Activated naive CD8-positive, alpha-beta T cell treated with anti-CD3 and anti-CD28 coated beads, Interleukin-2, amount 50 U/mL, for 24 hours (primary cell): ENCODE data around the gene TRABD2B.
A peak's percentile ranks its signal among the peaks of the same experiment; 100 is the strongest.

Experiments
- ATAC-seq: fragments of 150-1000 bp; cut with Tn5 transposase; one replicate; pipeline ENCODE4 v1.10.0; 2021
- DNase-seq: peaks from one replicate; pipeline ENCODE4 v3.0.0; 2021
- H3K27ac Mint-ChIP-seq: one replicate; pipeline ENCODE4 v1.8.0; 2021; ENCODE audit warnings: mild to moderate bottlenecking, mixed read lengths
- H3K27me3 Mint-ChIP-seq: one replicate; pipeline ENCODE4 v1.8.0; 2021; ENCODE audit warnings: mixed read lengths
- H3K36me3 Mint-ChIP-seq: one replicate; pipeline ENCODE4 v1.8.0; 2021; ENCODE audit warnings: low read depth, mixed read lengths
- H3K4me1 Mint-ChIP-seq: one replicate; pipeline ENCODE4 v1.8.0; 2021; ENCODE audit warnings: mixed read lengths
- H3K4me3 Mint-ChIP-seq: one replicate; pipeline ENCODE4 v1.8.0; 2021; ENCODE audit warnings: mild to moderate bottlenecking, moderate library complexity, mixed read lengths
- H3K9me3 Mint-ChIP-seq: one replicate; pipeline ENCODE4 v1.8.0; 2021; ENCODE audit warnings: mixed read lengths

The TRABD2B gene

DNA sequence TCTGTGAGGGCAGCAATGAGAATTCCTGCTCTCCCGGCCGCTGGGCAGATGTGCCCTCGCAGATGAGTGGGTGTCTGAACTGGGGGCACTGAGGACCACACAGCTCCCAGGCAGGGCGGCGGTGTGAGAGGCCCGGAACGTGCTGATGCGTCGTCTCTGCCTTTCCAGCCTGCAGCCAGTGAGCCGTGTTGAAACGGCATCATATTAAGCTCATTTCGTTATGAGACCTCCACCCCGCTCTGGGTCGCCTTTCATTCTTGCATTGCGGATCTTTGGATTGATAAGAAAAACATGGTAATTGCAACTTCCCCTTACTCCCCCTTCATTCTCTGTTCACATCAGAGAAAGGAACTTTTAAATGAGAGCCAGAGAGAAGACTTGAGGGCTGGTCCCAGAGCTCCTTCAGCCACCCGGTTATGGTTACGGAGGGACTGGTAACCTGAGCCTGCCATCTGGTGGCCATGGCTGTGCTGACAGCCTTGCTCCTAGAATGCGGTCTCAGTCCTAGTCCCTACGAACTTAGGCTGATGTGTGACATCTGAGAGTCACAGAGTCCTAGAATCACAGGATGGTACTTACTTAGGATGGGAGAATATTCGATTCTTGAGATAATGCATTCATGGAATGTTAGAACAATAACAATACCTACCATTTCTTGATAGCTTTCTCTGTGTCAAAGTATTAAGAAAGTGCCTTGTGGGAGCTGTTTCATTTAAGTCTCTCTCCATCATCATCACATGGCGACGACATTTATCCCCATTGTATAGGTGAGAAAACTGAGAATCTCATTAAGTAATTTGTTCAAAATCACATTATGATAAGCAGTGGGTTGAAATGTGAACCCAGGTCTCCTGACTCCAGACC, 271.0 kb downstream of the TRABD2B start:
- peak; percentile 74 for DNase-seq
- no peaks in the 10 kb centered on the region for H3K9me3 Mint-ChIP-seq
- no peaks in the 10 kb centered on the region for H3K36me3 Mint-ChIP-seq
- no peak overlapping the region for H3K27ac Mint-ChIP-seq
- H3K27me3 Mint-ChIP-seq: peaks cover 42% of the 10 kb centered on the region
- H3K4me1 Mint-ChIP-seq: peaks cover 15% of the 10 kb centered on the region
- peak; percentile 77 for ATAC-seq
- peak overlapping the region; percentile 6 for H3K4me3 Mint-ChIP-seq

DNA sequence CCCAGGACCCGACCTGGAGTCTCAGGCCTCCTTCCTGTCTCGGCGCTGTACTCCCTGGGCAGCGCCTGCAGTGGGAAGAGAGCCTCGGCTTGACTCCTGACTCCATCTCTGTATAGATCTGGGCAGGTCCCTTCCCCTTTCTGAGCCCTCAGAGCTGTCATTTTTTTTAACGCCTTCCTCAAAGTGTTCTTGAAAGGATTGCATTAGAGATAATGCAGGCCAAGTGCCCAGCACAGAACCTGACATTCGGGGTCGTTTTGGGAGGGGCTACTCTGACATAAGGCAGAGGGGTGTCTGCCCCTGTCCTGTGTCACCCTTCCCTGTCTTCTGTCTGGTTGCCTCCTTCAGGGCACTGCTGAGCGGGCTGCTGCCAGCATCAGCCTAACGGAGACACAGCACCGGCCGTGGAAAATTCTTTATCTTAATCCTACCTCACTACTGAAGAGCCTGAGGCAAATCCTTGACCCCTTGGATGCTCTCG, 271.6 kb downstream of the TRABD2B start:
- Mint-ChIP-seq H3K4me3 (no peak overlapping the region), H3K27ac (no peak overlapping the region), H3K4me1 (peaks cover 15% of the 10 kb centered on the region), H3K27me3 (peaks cover 46% of the 10 kb centered on the region), H3K36me3 (no peaks in the 10 kb centered on the region), H3K9me3 (no peaks in the 10 kb centered on the region)
- DNase-seq: no peak
- ATAC-seq: no peak

DNA sequence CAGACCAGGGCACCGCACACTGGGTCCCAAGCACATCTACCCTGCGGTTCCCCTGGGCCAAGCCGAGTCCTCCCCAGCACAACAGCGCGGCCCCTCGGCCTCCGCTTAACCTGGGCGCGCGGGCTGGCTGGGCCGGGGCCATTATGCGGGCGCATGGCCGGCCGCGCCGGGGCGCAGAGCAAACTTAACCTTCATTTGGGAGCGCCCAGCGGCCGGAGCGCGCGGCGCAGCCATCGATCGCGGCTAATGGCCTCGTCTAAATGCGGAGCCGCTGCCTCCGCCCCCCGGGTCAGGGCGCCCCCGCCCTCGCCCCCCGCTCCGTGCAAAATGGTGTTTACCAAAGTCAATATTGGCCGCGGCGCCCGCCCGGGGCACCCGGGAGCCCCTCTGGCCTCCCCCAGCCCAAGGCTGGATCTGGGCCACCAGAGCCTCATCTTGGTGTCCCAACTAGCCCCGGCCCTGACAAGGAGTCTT, 272.1 kb downstream of the TRABD2B start:
- Mint-ChIP-seq H3K36me3 (no peaks in the 10 kb centered on the region), H3K27ac (no peak overlapping the region), H3K4me3 (no peak overlapping the region), H3K27me3 (peaks cover 48% of the 10 kb centered on the region), H3K9me3 (no peaks in the 10 kb centered on the region), H3K4me1 (peaks cover 15% of the 10 kb centered on the region)
- DNase-seq: no peak
- no peak for ATAC-seq

DNA sequence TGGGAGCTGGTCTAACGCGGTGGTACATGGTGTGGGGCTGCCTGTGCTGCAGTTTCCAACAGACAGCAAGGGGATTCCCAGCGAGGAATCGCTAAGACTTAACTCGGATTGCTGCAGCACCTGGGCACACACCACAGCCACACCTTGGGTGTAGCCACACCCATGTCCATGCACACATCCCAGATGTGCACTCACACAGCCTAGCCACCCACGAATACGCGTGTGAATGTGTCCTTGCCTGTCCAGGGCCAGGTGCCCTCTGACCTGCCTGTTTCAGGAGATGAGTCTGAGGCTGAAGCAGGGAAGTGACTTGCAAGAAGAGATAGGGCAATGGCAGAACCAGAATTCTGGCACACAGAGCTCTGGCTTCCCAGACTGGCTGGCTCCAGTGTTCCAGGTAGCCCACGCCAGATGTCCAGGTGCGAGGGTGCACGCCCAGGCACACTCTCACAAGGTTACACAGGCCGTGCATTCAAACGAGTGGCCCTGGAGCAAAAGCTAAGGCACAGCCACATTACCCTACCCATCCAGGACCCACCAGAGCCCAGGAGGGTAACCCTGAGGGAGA, 272.7 kb downstream of the TRABD2B start:
- Mint-ChIP-seq H3K4me3 (no peak overlapping the region), H3K36me3 (no peaks in the 10 kb centered on the region), H3K27me3 (peaks cover 48% of the 10 kb centered on the region), H3K9me3 (no peaks in the 10 kb centered on the region), H3K4me1 (peaks cover 15% of the 10 kb centered on the region), H3K27ac (no peak overlapping the region)
- DNase-seq: no peak
- no peak for ATAC-seq

DNA sequence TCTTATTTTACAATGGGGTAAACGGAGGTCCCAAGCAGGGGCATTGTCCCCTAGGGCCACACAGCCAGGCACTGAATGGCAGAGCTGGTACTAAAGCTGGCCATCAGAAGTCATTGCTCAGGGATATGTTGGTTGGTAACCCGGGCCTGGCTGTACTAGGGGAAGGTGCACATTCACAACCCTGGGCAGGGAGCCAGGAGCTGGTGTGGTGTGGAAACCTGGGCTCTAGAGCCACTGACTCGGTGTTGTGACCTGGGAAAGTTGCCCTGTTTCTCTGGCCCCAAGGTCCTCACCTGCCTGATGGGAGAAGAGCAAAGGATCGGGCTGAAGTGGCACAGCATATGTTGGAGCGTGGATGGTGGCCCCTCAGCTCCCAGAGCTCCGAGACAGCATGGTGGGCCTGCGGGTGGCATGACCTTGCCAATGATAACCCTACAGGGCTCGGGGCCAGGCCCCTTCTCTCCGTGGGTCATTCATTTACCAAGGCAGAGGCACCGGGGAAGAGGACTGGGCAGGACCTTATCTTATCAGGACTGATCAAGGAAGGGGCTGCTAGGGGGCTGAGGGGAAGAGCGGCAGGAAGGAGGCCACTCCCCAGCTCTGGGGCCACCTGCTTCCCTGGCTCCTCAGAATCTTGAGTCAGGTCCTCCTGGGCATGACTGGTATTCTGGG, 274.1 kb downstream of the TRABD2B start:
- H3K36me3 Mint-ChIP-seq: no peaks in the 10 kb centered on the region
- H3K9me3 Mint-ChIP-seq: no peaks in the 10 kb centered on the region
- H3K4me3 Mint-ChIP-seq: no peak overlapping the region
- peaks cover 4% of the 10 kb centered on the region for H3K4me1 Mint-ChIP-seq
- DNase-seq (no peak), ATAC-seq (no peak)
- no peak overlapping the region for H3K27ac Mint-ChIP-seq
- peaks cover 56% of the 10 kb centered on the region for H3K27me3 Mint-ChIP-seq

DNA sequence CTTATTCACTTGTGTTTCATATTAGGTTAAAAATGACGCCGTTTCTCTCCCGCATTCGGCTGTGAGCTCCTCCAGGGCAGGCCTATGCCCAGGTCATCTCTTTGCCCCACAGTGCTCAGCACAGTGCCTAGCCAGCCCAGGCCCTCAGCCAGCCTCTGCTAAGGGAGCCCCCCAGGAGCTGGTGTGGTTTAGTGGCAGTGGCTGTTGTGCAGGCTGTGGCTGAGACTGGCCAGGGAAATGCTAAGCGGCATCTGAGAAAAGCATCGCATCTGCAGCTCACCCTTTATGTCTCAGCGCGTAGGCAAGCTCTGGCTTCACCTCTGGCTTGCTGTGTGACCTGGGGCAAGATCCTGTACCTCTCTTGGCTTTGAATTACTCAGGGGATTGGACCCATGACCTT, 275.1 kb downstream of the TRABD2B start:
- peaks cover 54% of the 10 kb centered on the region for H3K27me3 Mint-ChIP-seq
- H3K9me3 Mint-ChIP-seq: no peaks in the 10 kb centered on the region
- no peak overlapping the region for H3K4me3 Mint-ChIP-seq
- ATAC-seq: no peak
- H3K4me1 Mint-ChIP-seq: peaks cover 4% of the 10 kb centered on the region
- H3K27ac Mint-ChIP-seq: no peak overlapping the region
- no peak for DNase-seq
- H3K36me3 Mint-ChIP-seq: no peaks in the 10 kb centered on the region

DNA sequence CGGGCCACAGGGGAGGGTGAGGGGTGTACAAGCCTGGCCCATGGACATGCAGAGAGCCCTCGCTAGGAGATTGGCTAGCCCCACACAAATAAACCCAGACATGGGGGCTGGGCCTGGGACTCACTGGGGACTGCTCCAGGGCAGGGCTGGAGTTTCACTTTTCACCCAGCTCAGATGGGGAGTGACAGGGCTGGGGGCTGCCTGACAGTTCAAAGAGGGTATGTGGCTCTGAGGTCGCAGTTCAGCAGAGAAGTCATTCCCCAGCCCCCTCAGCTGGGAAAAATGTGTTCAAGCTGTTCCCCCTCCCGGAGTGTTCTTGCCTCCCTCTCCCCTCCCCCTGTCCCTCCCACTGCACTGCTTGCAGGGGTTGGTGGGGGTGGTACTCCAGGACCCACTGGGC, 277.1 kb downstream of the TRABD2B start:
- Mint-ChIP-seq H3K4me3 (no peak overlapping the region), H3K4me1 (no peaks in the 10 kb centered on the region), H3K27ac (no peak overlapping the region), H3K27me3 (peaks cover 49% of the 10 kb centered on the region), H3K9me3 (no peaks in the 10 kb centered on the region), H3K36me3 (no peaks in the 10 kb centered on the region)
- DNase-seq (no peak), ATAC-seq (no peak)

DNA sequence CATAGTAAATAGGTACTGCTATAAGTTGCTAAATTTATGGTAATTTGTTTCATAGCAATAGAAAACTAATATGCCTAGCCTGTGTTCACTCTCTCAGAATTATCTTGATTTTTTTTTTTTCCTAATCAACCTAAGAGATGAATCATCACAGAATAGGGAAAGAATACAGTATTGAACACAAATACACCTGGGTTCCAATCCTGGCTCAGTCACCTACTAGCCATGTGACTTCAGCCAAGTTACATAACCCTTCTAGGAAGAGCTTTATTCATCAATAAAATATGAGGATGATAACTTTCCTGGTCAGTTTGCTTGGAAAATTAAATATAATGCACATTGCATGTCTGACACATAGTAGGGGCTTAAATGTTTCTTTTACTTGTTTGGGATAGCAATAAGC, 279.8 kb downstream of the TRABD2B start:
- Mint-ChIP-seq H3K36me3 (no peaks in the 10 kb centered on the region), H3K4me1 (no peaks in the 10 kb centered on the region), H3K27ac (no peak overlapping the region), H3K4me3 (no peak overlapping the region), H3K27me3 (peaks cover 47% of the 10 kb centered on the region), H3K9me3 (no peaks in the 10 kb centered on the region)
- no peak for ATAC-seq
- DNase-seq: no peak

DNA sequence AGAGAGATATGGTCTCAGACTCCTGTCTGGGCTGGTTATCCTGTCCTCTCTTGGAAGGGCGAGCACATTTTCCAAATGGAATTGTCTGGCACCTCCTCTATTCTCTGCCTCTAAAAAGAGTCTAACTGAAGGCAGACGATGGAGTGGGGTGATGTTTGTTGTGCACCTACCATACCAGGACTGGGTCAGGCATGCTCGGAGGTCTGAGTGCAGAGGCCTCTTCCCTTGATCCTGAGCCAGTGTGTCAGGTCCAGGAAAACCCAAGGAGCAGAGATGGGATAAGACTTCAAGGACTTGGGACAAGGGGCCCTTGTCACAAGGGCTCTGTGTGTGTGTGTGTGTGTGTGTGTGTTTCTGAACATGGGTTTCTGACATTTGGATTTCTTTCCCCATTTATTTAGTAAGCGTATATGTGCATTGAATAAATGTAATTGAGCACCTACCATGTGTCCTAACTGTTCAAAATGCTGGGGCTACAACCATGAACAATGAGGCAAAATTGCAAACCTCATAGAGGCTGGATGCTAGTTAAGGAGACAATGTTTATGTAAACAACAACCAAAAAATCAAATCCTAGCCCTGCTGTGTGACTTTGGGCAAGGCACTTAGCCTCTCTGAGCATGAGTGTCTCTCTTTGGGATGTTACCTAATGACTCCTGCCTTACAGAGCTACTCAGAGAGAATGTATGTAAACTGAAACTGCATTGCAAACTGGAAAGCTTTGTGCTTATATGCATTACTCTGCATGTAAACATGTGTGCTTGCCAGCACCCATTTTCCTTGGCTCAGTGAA, 283.0 kb downstream of the TRABD2B start:
- H3K27me3 Mint-ChIP-seq: peaks cover 67% of the 10 kb centered on the region
- no peak overlapping the region for H3K4me3 Mint-ChIP-seq
- no peak for ATAC-seq
- peaks cover 5% of the 10 kb centered on the region for H3K4me1 Mint-ChIP-seq
- no peak for DNase-seq
- H3K36me3 Mint-ChIP-seq: no peaks in the 10 kb centered on the region
- H3K27ac Mint-ChIP-seq: no peak overlapping the region
- no peaks in the 10 kb centered on the region for H3K9me3 Mint-ChIP-seq

DNA sequence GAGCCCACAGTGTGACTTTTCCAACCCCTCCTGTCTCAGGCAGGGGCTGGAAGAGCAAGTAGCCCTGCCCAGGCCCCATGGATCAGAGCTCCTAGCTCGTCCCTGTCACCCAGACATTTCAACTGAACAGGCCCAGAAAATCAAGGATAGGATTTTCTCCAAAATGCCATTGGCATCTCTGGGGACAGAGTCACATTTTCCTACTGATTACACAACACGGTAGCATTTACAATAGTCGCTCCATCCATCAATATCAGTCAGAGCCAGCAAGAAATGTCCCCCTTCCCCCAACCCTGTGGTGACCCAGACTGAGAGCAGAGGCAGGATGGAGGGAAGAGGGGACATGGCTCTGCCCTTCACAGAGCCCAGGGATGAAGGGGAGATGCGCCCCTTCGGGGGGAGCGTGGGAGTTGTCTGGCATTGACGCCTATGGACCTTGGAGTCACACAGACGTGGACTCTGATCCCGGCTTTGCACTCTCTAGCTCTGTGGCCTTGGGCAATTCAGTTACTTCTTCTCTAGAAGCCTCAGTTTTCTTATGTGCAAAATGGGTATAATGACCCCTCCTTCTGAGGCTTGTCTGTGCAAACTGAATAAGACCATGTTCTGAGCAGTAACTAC, 283.7 kb downstream of the TRABD2B start:
- no peak for DNase-seq
- H3K36me3 Mint-ChIP-seq: no peaks in the 10 kb centered on the region
- no peak for ATAC-seq
- H3K27me3 Mint-ChIP-seq: peaks cover 67% of the 10 kb centered on the region
- peaks cover 7% of the 10 kb centered on the region for H3K4me1 Mint-ChIP-seq
- no peaks in the 10 kb centered on the region for H3K9me3 Mint-ChIP-seq
- no peak overlapping the region for H3K4me3 Mint-ChIP-seq
- H3K27ac Mint-ChIP-seq: no peak overlapping the region

DNA sequence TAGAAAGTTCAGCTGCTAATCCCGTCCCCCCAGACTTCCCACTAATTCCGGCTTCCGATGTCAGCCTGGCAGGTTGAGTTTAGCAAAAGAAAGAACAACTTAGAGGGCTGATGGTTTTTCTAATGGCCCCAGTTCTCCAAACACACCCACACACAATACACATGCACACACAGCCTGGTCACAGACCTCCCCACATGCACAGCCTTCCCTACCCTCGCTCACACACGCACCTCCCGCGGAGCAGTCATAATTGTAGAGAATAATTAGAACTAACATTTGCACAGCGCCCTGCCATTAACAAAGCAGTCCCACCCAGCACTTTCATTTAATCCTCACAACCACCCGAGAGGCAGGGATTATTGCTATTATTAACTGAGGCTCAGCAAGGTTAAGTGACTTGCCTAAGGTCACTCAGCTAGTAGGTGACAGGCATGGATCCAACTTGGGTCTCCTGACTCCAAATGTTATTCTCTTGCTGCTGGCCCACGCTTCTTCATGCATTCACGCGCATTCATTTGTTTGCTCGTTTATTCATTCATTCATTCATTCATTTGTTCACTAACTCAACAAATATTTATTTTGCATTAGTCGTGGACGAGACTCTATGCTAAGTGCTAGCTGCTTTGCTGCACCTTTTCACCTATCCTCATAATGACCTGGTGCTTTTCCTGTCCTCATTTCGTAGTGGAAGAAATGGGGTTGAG, 284.4 kb downstream of the TRABD2B start:
- Mint-ChIP-seq H3K27ac (no peak overlapping the region), H3K9me3 (no peaks in the 10 kb centered on the region), H3K4me3 (no peak overlapping the region), H3K4me1 (peaks cover 8% of the 10 kb centered on the region), H3K27me3 (peaks cover 65% of the 10 kb centered on the region), H3K36me3 (no peaks in the 10 kb centered on the region)
- DNase-seq (no peak), ATAC-seq (no peak)

DNA sequence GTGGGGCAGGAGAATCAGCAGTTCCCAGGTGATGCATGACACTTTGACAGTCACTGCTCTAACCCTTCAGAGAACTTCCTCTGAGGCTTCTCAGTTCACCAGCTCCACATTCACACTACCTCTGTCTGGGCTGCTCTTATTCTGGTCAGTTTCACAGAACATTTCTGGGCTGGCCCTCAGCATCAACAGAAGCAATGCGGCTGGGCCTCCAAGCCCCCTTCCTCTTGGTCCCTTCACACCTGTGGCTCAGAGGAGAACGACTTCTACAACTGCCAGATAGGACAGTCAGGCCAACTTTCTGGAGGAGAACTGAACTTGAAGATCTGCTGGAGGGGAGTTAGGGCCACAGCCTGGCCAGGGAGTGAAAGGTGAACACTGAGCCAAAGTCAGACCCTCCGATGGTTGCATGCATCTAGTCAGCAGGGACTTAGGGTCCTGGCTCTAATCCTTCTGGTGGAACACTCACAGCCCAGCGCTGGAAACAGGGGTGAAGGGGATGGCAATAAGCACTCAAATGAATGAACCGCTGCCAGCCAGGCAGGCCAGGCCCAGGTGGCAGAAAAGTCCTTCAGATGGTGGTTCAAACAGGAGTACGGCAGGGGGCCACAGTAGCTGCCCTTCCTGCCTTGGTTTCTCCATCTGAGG, 285.2 kb downstream of the TRABD2B start:
- peaks cover 71% of the 10 kb centered on the region for H3K27me3 Mint-ChIP-seq
- H3K4me3 Mint-ChIP-seq: no peak overlapping the region
- ATAC-seq (no peak), DNase-seq (no peak)
- no peaks in the 10 kb centered on the region for H3K36me3 Mint-ChIP-seq
- H3K4me1 Mint-ChIP-seq: peaks cover 8% of the 10 kb centered on the region
- H3K27ac Mint-ChIP-seq: no peak overlapping the region
- H3K9me3 Mint-ChIP-seq: no peaks in the 10 kb centered on the region

DNA sequence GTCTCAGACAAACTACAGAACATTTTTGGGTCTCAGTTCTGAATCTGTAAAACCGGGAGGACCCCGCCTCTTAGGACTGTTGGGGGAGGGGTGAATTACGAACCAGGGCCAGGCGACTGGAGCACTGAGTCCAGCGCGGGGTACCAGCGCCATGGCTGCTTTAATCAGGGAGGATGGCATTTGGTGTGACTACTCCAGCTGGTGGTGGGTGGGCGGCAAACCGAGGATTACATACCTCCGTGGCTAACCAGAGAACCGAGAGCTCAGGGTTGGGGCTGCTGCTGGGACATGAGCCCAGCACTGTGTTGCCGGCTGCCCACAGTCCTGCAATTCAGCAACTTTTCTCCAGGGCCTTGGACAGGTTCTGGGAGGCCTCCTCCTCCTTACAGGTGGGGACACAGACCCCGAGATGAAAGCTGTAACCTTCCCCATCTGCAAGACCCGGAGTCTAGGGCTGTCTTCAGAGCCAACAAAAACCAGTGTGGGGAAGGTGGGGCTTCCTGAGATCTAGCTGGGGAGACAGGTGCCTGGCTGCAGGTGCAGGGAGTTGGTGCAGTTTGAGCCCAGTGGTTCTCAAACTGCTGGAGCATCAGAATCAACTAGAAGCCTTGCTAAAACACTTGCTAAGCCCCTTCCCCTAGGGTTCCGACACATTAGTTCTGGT, 285.9 kb downstream of the TRABD2B start:
- peaks cover 71% of the 10 kb centered on the region for H3K27me3 Mint-ChIP-seq

More for the DNA sequence above, 285.9 kb downstream of the TRABD2B start:
- H3K4me3 Mint-ChIP-seq: no peak overlapping the region
- DNase-seq (no peak), ATAC-seq (no peak)
- H3K36me3 Mint-ChIP-seq: no peaks in the 10 kb centered on the region
- H3K4me1 Mint-ChIP-seq: peaks cover 8% of the 10 kb centered on the region
- H3K9me3 Mint-ChIP-seq: no peaks in the 10 kb centered on the region
- no peak overlapping the region for H3K27ac Mint-ChIP-seq
